Measurements from ENCODE around the gene DSCAM.

Gene DSCAM

GRCh38 chr21:40827509-40827908 lies 19.4 kb downstream of the DSCAM start:
- Mint-ChIP-seq H3K4me3 (no peak overlapping the region), H3K27ac (no peak overlapping the region), H3K27me3 (ENCODE audit: low read depth) (no peaks in the 10 kb centered on the region), H3K36me3 (ENCODE audit: low read depth) (no peaks in the 10 kb centered on the region), H3K4me1 (ENCODE audit: low read depth) (no peaks in the 10 kb centered on the region), H3K9me3 (peaks cover 15% of the 10 kb centered on the region)

- H3K36me3 Mint-ChIP-seq (ENCODE audit: low read depth), result no peaks in the 10 kb centered on the region
- peaks cover 10% of the 10 kb centered on the region for H3K9me3 Mint-ChIP-seq
- H3K4me3 Mint-ChIP-seq, result no peak overlapping the region
- H3K27me3 Mint-ChIP-seq (ENCODE audit: low read depth), result no peaks in the 10 kb centered on the region
- H3K4me1 Mint-ChIP-seq (ENCODE audit: low read depth), result no peaks in the 10 kb centered on the region
- no peak overlapping the region for H3K27ac Mint-ChIP-seq
These were observed 27.7 kb downstream of the DSCAM start for GRCh38 chr21:40819071-40819900.

- H3K4me3 Mint-ChIP-seq, result no peak overlapping the region
- H3K27ac Mint-ChIP-seq, result no peak overlapping the region
These were observed 33.0 kb downstream of the DSCAM start for GRCh38 chr21:40813918-40814317.

GRCh38 chr21:40809673-40810197 lies 37.2 kb downstream of the DSCAM start:
- peaks cover 19% of the 10 kb centered on the region for H3K9me3 Mint-ChIP-seq
- no peaks in the 10 kb centered on the region for H3K36me3 Mint-ChIP-seq (ENCODE audit: low read depth)
- H3K27ac Mint-ChIP-seq, result no peak overlapping the region
- no peaks in the 10 kb centered on the region for H3K4me1 Mint-ChIP-seq (ENCODE audit: low read depth)
- no peaks in the 10 kb centered on the region for H3K27me3 Mint-ChIP-seq (ENCODE audit: low read depth)
- H3K4me3 Mint-ChIP-seq, result no peak overlapping the region

More at GRCh38 chr21:40813918-40814317, 33.0 kb downstream of the DSCAM start:
- Mint-ChIP-seq H3K36me3 (ENCODE audit: low read depth) (no peaks in the 10 kb centered on the region), H3K4me1 (ENCODE audit: low read depth) (no peaks in the 10 kb centered on the region), H3K27me3 (ENCODE audit: low read depth) (no peaks in the 10 kb centered on the region), H3K9me3 (peaks cover 8% of the 10 kb centered on the region)

- H3K36me3 Mint-ChIP-seq (ENCODE audit: low read depth), result peaks cover 1% of the 10 kb centered on the region
- H3K9me3 Mint-ChIP-seq, result peaks cover 43% of the 10 kb centered on the region
- H3K27ac Mint-ChIP-seq, result no peak overlapping the region
- no peaks in the 10 kb centered on the region for H3K4me1 Mint-ChIP-seq (ENCODE audit: low read depth)
- H3K4me3 Mint-ChIP-seq, result no peak overlapping the region
- no peaks in the 10 kb centered on the region for H3K27me3 Mint-ChIP-seq (ENCODE audit: low read depth)
These were observed 43.9 kb downstream of the DSCAM start for GRCh38 chr21:40803101-40803500.

- Mint-ChIP-seq H3K36me3 (ENCODE audit: low read depth) (peaks cover 1% of the 10 kb centered on the region), H3K4me3 (no peak overlapping the region), H3K27ac (no peak overlapping the region), H3K4me1 (ENCODE audit: low read depth) (no peaks in the 10 kb centered on the region), H3K9me3 (peaks cover 50% of the 10 kb centered on the region), H3K27me3 (ENCODE audit: low read depth) (no peaks in the 10 kb centered on the region)
These were observed 46.8 kb downstream of the DSCAM start for GRCh38 chr21:40800126-40800525.

GRCh38 chr21:40797891-40798290 lies 49.1 kb downstream of the DSCAM start:
- Mint-ChIP-seq H3K27me3 (ENCODE audit: low read depth) (no peaks in the 10 kb centered on the region), H3K9me3 (peaks cover 48% of the 10 kb centered on the region), H3K4me1 (ENCODE audit: low read depth) (no peaks in the 10 kb centered on the region), H3K4me3 (no peak overlapping the region), H3K27ac (no peak overlapping the region), H3K36me3 (ENCODE audit: low read depth) (peaks cover 1% of the 10 kb centered on the region)

- Mint-ChIP-seq H3K27me3 (ENCODE audit: low read depth) (no peaks in the 10 kb centered on the region), H3K9me3 (peaks cover 44% of the 10 kb centered on the region), H3K4me1 (ENCODE audit: low read depth) (no peaks in the 10 kb centered on the region), H3K4me3 (no peak overlapping the region), H3K36me3 (ENCODE audit: low read depth) (peaks cover 1% of the 10 kb centered on the region), H3K27ac (no peak overlapping the region)
These were observed 49.5 kb downstream of the DSCAM start for GRCh38 chr21:40797410-40797809.

GRCh38 chr21:40796464-40796863 lies 50.5 kb downstream of the DSCAM start:
- peaks cover 39% of the 10 kb centered on the region for H3K9me3 Mint-ChIP-seq
- peaks cover 1% of the 10 kb centered on the region for H3K36me3 Mint-ChIP-seq (ENCODE audit: low read depth)
- H3K4me3 Mint-ChIP-seq, result no peak overlapping the region
- no peaks in the 10 kb centered on the region for H3K27me3 Mint-ChIP-seq (ENCODE audit: low read depth)
- H3K4me1 Mint-ChIP-seq (ENCODE audit: low read depth), result no peaks in the 10 kb centered on the region
- H3K27ac Mint-ChIP-seq, result no peak overlapping the region

- Mint-ChIP-seq H3K4me3 (no peak overlapping the region), H3K36me3 (ENCODE audit: low read depth) (no peaks in the 10 kb centered on the region), H3K9me3 (peaks cover 31% of the 10 kb centered on the region), H3K27ac (no peak overlapping the region), H3K4me1 (ENCODE audit: low read depth) (no peaks in the 10 kb centered on the region), H3K27me3 (ENCODE audit: low read depth) (no peaks in the 10 kb centered on the region)
These were observed 51.6 kb downstream of the DSCAM start for GRCh38 chr21:40795313-40795712.

GRCh38 chr21:40792691-40793456 lies 54.1 kb downstream of the DSCAM start:
- H3K27ac Mint-ChIP-seq, result no peak overlapping the region
- H3K4me3 Mint-ChIP-seq, result no peak overlapping the region
- peaks cover 22% of the 10 kb centered on the region for H3K9me3 Mint-ChIP-seq
- no peaks in the 10 kb centered on the region for H3K27me3 Mint-ChIP-seq (ENCODE audit: low read depth)
- H3K4me1 Mint-ChIP-seq (ENCODE audit: low read depth), result no peaks in the 10 kb centered on the region
- no peaks in the 10 kb centered on the region for H3K36me3 Mint-ChIP-seq (ENCODE audit: low read depth)

GRCh38 chr21:40788635-40789034 lies 58.3 kb downstream of the DSCAM start:
- H3K27me3 Mint-ChIP-seq (ENCODE audit: low read depth), result no peaks in the 10 kb centered on the region
- no peaks in the 10 kb centered on the region for H3K36me3 Mint-ChIP-seq (ENCODE audit: low read depth)
- no peak overlapping the region for H3K4me3 Mint-ChIP-seq
- H3K9me3 Mint-ChIP-seq, result peaks cover 12% of the 10 kb centered on the region
- H3K4me1 Mint-ChIP-seq (ENCODE audit: low read depth), result no peaks in the 10 kb centered on the region
- no peak overlapping the region for H3K27ac Mint-ChIP-seq

- no peaks in the 10 kb centered on the region for H3K4me1 Mint-ChIP-seq (ENCODE audit: low read depth)
These were observed 63.6 kb downstream of the DSCAM start for GRCh38 chr21:40783404-40783803.

GRCh38 chr21:40770435-40771055 lies 76.4 kb downstream of the DSCAM start:
- H3K27ac Mint-ChIP-seq, result no peak overlapping the region
- no peaks in the 10 kb centered on the region for H3K36me3 Mint-ChIP-seq (ENCODE audit: low read depth)
- no peak overlapping the region for H3K4me3 Mint-ChIP-seq
- peaks cover 2% of the 10 kb centered on the region for H3K4me1 Mint-ChIP-seq (ENCODE audit: low read depth)
- H3K9me3 Mint-ChIP-seq, result peaks cover 13% of the 10 kb centered on the region
- H3K27me3 Mint-ChIP-seq (ENCODE audit: low read depth), result no peaks in the 10 kb centered on the region

More at GRCh38 chr21:40783404-40783803, 63.6 kb downstream of the DSCAM start:
- peaks cover 5% of the 10 kb centered on the region for H3K9me3 Mint-ChIP-seq
- H3K36me3 Mint-ChIP-seq (ENCODE audit: low read depth), result no peaks in the 10 kb centered on the region
- H3K4me3 Mint-ChIP-seq, result no peak overlapping the region
- no peaks in the 10 kb centered on the region for H3K27me3 Mint-ChIP-seq (ENCODE audit: low read depth)
- H3K27ac Mint-ChIP-seq, result no peak overlapping the region
